Effector memory CD4-positive, alpha-beta T cell (primary cell): ENCODE data around the gene CXXC5.
"Not testable (repeated sequence)": the region's sequence is repeated elsewhere in the genome, so short reads cannot be mapped to it uniquely, and the experiment has no call there.

Experiments
- DNase-seq, 3 donors: peaks; one replicate each; pipeline ENCODE4 v3.0.0-alpha.2; 2020
- H3K27ac ChIP-seq: 2 replicates; pipeline ENCODE4 v1.7.0; 2013; ENCODE audit warnings: mild to moderate bottlenecking, low read length, moderate library complexity; ENCODE audit not compliant: insufficient read depth, poor library complexity, severe bottlenecking
- H3K27me3 ChIP-seq: replicated peaks from 2 replicates; pipeline ENCODE4 v1.7.0; 2013; ENCODE audit warnings: mild to moderate bottlenecking, low read length; ENCODE audit not compliant: insufficient read depth, control insufficient read depth, poor library complexity, severe bottlenecking
- H3K36me3 ChIP-seq: 2 replicates; pipeline ENCODE4 v1.7.0; 2013; ENCODE audit warnings: mild to moderate bottlenecking, low read length, moderate library complexity; ENCODE audit not compliant: control insufficient read depth, insufficient read depth
- H3K4me1 ChIP-seq: 2 replicates; pipeline ENCODE4 v1.7.0; 2013; ENCODE audit warnings: low read length, mild to moderate bottlenecking; ENCODE audit not compliant: control insufficient read depth, insufficient read depth, poor library complexity, severe bottlenecking
- H3K4me3 ChIP-seq: 2 replicates; pipeline ENCODE4 v1.7.0; 2013; ENCODE audit warnings: low read length, low read depth, mild to moderate bottlenecking; ENCODE audit not compliant: insufficient read depth, poor library complexity, severe bottlenecking
- H3K9me3 ChIP-seq: 2 replicates; pipeline ENCODE4 v1.7.0; 2013; ENCODE audit warnings: mild to moderate bottlenecking, low read length, moderate library complexity; ENCODE audit not compliant: control insufficient read depth
- total RNA-seq, 3 donors: gene quantifications; one replicate each; lab custom pipeline; 2026; lab: John Stamatoyannopoulos, UW

The CXXC5 gene
- 1.7 to 10.2 (median 8.3) reads per million in 3 donors for total RNA-seq

DNA sequence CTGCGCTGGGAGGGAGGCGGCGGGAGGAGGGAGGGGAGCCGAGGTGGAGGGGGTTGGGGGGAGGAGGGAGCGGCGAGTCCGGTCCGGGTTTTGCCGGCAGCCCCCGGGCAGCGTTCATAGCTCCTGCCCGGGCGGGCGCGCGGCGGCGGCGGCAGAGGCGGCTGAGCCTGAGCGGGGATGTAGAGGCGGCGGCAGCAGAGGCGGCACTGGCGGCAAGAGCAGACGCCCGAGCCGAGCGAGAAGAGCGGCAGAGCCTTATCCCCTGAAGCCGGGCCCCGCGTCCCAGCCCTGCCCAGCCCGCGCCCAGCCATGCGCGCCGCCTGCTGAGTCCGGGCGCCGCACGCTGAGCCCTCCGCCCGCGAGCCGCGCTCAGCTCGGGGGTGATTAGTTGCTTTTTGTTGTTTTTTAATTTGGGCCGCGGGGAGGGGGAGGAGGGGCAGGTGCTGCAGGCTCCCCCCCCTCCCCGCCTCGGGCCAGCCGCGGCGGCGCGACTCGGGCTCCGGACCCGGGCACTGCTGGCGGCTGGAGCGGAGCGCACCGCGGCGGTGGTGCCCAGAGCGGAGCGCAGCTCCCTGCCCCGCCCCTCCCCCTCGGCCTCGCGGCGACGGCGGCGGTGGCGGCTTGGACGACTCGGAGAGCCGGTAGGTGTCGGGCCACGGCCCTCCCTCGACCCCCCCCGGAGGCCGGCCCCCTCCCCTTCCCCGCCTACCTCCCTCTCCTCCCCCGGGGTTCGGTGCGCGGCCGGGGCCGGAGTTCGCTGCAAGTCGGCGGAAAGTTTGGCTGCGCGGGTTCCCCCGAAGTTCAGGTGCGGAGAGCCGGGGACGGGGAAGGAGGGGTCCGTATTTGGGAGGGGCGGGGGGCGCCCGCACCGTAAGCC, at the start of gene CXXC5:
Gene CXXC5 (plus strand): TSS at position 145 of the 877 bp plus-strand sequence. CDS start 32,175 bp downstream, outside the sequence.
- no peak for DNase-seq
- no peak within 1 kb of the TSS for H3K27ac ChIP-seq
- peaks cover 31% of the 10 kb centered on the region for H3K4me1 ChIP-seq
- peaks cover 55% of the 10 kb centered on the region for H3K27me3 ChIP-seq
- no peaks in the 10 kb centered on the region for H3K9me3 ChIP-seq
- H3K4me3 ChIP-seq, result peak within 1 kb of the TSS; percentile 45
- H3K36me3 ChIP-seq, result no peaks in the 10 kb centered on the region

DNA sequence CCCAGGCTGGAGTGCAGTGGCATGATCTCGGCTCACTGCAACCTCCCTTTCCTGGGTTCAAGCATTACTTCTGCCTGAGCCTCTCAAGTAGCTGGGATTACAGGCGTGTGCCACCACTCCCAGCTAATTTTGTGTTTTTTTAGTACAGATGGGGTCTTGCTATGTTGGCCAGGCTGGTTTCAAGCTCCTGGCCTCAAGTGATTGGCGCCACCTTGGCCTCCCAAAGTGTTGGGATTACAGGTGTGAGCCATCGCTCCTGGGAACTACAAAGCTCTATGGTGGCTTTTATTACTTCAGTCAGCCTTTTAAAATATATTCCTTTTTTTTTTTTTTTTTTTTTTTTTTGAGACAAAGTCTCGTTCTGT, 49.6 kb upstream of the CXXC5 start:
- peaks cover 34% of the 10 kb centered on the region for H3K36me3 ChIP-seq
- H3K27me3 ChIP-seq, DNase-seq, H3K4me1 ChIP-seq, H3K4me3 ChIP-seq, H3K27ac ChIP-seq, H3K9me3 ChIP-seq: not testable (repeated sequence)

DNA sequence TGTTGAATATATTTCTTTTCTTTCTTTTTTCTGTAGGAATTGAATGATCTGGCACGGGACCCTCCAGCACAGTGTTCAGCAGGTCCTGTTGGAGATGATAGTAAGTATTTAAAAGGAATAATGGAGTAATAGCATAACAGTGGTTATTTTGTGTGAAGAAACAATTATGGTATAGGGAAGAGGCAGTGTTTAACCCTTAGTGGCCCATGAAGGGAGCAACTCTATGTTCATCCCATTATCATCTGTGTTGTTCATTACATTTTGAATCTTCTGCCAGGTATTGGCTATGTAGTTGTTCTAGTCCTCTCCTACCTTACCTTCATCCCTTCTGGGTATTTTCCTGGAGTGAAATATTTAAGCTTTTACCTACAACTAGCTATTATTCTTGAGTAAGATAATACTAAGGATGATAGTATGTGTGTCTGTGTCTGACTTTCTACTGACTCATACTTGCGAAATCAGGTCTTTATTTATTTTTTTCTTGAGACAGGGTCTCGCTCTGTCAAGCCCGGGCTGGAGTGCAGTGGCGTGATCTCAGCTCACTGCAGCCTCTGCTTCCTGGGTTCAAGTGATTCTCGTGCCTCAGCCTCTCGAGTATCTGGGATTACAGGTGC, 47.7 kb upstream of the CXXC5 start:
- Histone ChIP-seq H3K4me1 (no peaks in the 10 kb centered on the region), H3K36me3 (peaks cover 35% of the 10 kb centered on the region), H3K27ac (no peak overlapping the region)

DNA sequence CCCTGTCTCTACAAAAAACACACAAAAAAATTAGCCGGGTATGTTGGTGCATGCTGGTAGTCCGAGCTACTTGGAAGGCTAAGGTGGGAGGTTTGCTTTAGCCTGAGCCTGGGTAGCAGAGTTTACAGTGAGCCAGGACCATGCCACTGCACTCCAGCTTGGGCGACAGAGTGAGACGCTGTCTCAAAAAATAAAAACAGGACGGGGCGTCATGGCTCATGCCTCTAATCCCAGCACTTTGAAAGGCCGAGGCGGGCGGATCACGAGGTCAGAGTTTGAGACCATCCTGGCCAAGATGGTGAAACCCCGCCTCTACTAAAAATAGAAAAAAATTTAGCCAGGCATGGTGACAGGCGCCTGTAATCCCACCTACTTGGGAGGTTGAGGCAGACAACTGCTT, 46.7 kb upstream of the CXXC5 start:
- H3K4me1 ChIP-seq, result no peaks in the 10 kb centered on the region
- peaks cover 37% of the 10 kb centered on the region for H3K36me3 ChIP-seq
- H3K27ac ChIP-seq, result no peak overlapping the region
- H3K27me3 ChIP-seq, result no peaks in the 10 kb centered on the region
- no peaks in the 10 kb centered on the region for H3K9me3 ChIP-seq
- no peak for DNase-seq
- H3K4me3 ChIP-seq, result no peak overlapping the region

More for the DNA sequence above, 47.7 kb upstream of the CXXC5 start:
- no peaks in the 10 kb centered on the region for H3K9me3 ChIP-seq
- no peak overlapping the region for H3K4me3 ChIP-seq
- DNase-seq, result no peak
- H3K27me3 ChIP-seq, result no peaks in the 10 kb centered on the region

DNA sequence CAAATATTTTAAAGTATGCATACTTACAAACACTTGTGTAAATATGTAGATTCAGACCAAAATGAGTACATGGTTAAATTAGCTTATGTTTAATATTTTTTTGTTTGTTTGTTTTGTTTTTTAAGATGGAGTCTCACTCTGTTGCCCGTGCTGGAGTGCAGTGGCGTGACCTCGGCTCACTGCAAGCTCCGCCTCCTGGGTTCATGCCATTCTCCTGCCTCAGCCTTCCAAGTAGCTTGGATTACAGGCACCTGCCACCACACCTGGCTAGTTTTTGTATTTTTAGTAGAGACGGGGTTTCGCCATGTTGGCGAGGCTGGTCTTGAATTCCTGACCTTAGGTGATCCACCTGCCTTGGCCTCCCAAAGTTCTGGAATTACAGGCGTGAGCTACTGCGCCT, 46.2 kb upstream of the CXXC5 start:
- not testable (repeated sequence) for H3K4me1 ChIP-seq, DNase-seq, H3K4me3 ChIP-seq, H3K27me3 ChIP-seq, H3K9me3 ChIP-seq, H3K27ac ChIP-seq
- peaks cover 42% of the 10 kb centered on the region for H3K36me3 ChIP-seq

DNA sequence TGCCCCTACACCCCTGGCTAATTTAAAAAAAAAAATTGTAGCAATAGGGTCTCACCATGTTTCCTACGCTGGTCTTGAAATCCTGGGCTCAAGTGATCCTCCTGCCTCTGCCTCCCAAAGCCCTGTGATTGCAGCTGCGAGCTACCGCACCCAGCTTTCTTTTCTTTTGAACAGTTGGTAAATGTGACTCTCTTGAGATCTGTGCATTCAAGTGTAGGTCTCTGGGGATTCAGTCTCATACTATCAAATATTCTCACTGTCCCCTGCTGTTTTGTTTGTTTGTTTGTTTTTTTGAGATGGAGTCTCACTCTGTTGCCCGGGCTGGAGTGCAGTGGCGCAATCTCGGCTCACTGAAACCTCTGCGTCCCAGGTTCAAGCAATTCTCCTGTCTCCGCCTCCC, 42.3 kb upstream of the CXXC5 start:
- H3K36me3 ChIP-seq, result peaks cover 33% of the 10 kb centered on the region
- no peak overlapping the region for H3K4me3 ChIP-seq
- no peaks in the 10 kb centered on the region for H3K4me1 ChIP-seq
- no peak overlapping the region for H3K27ac ChIP-seq
- DNase-seq, result no peak
- no peaks in the 10 kb centered on the region for H3K27me3 ChIP-seq
- H3K9me3 ChIP-seq, result no peaks in the 10 kb centered on the region

DNA sequence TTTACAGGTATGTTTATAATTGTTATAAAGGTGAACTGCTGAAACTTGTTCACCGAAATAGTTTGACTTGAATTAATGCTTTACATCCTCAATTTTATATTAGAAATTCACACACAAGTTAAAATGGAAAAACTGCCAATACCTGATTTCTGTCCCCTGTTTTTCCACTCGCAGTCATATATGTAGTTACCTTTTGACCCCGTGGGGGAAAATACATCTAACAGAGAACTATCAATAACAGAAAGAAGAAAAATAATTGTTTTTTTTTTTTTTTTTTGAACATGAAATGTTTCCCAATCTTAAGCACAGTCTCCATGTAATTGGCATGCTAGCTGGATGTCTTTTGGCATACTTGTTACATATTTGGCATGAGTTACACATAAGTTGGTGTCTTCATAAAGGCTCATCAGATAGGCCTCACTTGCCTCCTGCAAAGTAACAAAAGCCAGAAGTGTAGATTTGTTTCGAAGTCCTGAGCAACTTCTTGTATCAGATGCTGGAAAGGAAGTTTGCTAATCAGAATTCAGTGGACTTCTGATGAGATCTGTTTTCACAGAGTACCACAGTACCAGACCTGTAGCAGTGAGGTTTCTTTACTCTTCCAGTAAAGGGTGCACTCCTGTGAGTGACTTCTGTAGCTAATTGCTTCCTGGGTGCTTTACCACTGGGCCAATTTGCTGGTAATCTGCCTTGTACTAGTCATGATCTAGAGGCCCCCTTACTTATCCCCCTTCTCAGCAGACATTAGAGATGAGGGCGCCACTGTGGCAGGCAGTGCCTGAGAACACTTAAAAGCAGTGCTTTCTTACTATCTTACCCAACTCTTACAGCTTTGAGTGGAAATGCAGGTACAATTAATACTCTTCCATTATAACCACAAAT, 36.2 kb upstream of the CXXC5 start:
- no peak for DNase-seq
- H3K27ac ChIP-seq, result no peak overlapping the region

DNA sequence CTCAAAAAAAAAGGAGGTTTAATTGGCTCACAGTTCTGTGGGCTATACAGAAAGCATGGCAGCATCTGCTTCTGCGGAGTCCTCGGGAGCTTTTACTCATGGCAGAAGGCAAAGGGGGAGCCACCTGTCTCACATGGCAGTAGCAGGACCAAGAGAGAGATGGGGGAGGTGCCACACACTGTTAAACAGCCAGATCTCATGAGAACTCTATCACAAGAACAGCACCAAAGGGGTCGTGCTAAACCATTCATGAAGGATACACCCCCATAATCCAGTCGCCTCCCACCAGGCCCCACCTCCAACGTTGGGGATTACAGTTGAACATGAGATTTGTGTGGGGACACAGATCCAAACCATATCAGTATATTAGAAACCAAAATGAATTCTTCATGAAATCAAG, 28.3 kb upstream of the CXXC5 start:
- Histone ChIP-seq H3K4me1 (no peaks in the 10 kb centered on the region), H3K27ac (no peak overlapping the region), H3K27me3 (no peaks in the 10 kb centered on the region), H3K9me3 (no peaks in the 10 kb centered on the region), H3K4me3 (no peak overlapping the region), H3K36me3 (peaks cover 56% of the 10 kb centered on the region)
- no peak for DNase-seq

More for the DNA sequence above, 36.2 kb upstream of the CXXC5 start:
- H3K36me3 ChIP-seq, result peaks cover 19% of the 10 kb centered on the region
- H3K27me3 ChIP-seq, result no peaks in the 10 kb centered on the region
- H3K9me3 ChIP-seq, result no peaks in the 10 kb centered on the region
- H3K4me3 ChIP-seq, result no peak overlapping the region
- H3K4me1 ChIP-seq, result no peaks in the 10 kb centered on the region

DNA sequence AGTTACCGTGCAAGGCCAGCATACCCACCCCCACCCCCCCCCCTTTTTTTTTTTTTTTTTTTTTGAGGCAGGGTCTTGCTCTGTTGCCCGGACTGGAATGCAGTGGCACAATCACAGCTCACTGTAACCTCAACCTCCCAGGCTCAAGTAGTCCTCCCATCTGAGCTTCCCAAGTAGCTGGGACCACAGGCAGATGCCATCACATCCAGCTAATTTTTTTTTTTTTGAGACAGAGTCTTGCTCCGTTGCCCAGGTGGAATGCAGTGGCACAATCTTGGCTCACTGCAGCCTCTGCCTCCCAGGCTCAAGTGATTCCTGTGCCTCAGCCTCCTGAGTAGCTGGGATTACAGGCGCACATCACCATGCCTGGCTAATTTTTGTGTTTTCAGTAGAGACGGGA, 22.8 kb upstream of the CXXC5 start:
- H3K27ac ChIP-seq, H3K27me3 ChIP-seq, DNase-seq, H3K4me3 ChIP-seq, H3K4me1 ChIP-seq, H3K9me3 ChIP-seq: not testable (repeated sequence)
- peaks cover 61% of the 10 kb centered on the region for H3K36me3 ChIP-seq
